Skeletal muscle cell (primary cell): ENCODE measurements around the gene HERPUD2.
A peak's percentile ranks its signal among the peaks of the same experiment; 100 is the strongest.
"Not testable (repeated sequence)": the region's sequence is repeated elsewhere in the genome, so short reads cannot be mapped to it uniquely, and the experiment has no call there.

ENCODE experiments used
- DNase-seq: peaks from one replicate; pipeline ENCODE4 v3.0.0-alpha.2; 2010; ENCODE audit warnings: low read depth
- H3K4me3 ChIP-seq: 2 replicates; pipeline ENCODE4 v1.5.1; 2011; ENCODE audit warnings: low read depth, mild to moderate bottlenecking, control low read depth, low read length, moderate library complexity

The HERPUD2 gene

GRCh38 chr7:35630024-35630972, 64.6 kb downstream of the HERPUD2 start:
- no peak overlapping the region for H3K4me3 ChIP-seq
- DNase-seq: peak; percentile 18

- DNase-seq: no peak
- H3K4me3 ChIP-seq: no peak overlapping the region
These were observed 70.4 kb downstream of the HERPUD2 start for GRCh38 chr7:35624299-35625186.

GRCh38 chr7:35623381-35623780, 71.6 kb downstream of the HERPUD2 start:
- no peak for DNase-seq
- no peak overlapping the region for H3K4me3 ChIP-seq

- DNase-seq: no peak
- H3K4me3 ChIP-seq: no peak overlapping the region
These were observed 75.1 kb downstream of the HERPUD2 start for GRCh38 chr7:35619863-35620262.

- DNase-seq: peak; percentile 19
These were observed 77.9 kb downstream of the HERPUD2 start for GRCh38 chr7:35617041-35617440.

GRCh38 chr7:35613150-35613549, 81.8 kb downstream of the HERPUD2 start:
- no peak for DNase-seq
- no peak overlapping the region for H3K4me3 ChIP-seq

More at GRCh38 chr7:35617041-35617440, 77.9 kb downstream of the HERPUD2 start:
- H3K4me3 ChIP-seq: no peak overlapping the region

- peak; percentile 85 for DNase-seq
- H3K4me3 ChIP-seq: no peak overlapping the region
These were observed 89.2 kb downstream of the HERPUD2 start for GRCh38 chr7:35605760-35606159.

- H3K4me3 ChIP-seq: no peak overlapping the region
- DNase-seq: no peak
These were observed 90.3 kb downstream of the HERPUD2 start for GRCh38 chr7:35604595-35604994.

- H3K4me3 ChIP-seq: no peak overlapping the region
- DNase-seq: no peak
These were observed 95.3 kb downstream of the HERPUD2 start for GRCh38 chr7:35599645-35600044.

GRCh38 chr7:35599061-35599460, 95.9 kb downstream of the HERPUD2 start:
- H3K4me3 ChIP-seq: no peak overlapping the region
- DNase-seq: no peak

GRCh38 chr7:35596061-35596460, 98.9 kb downstream of the HERPUD2 start:
- DNase-seq: peak; percentile 11
- no peak overlapping the region for H3K4me3 ChIP-seq

GRCh38 chr7:35593899-35594298, 101.0 kb downstream of the HERPUD2 start:
- no peak overlapping the region for H3K4me3 ChIP-seq
- DNase-seq: no peak

GRCh38 chr7:35588647-35589046, 106.3 kb downstream of the HERPUD2 start:
- DNase-seq: no peak
- H3K4me3 ChIP-seq: no peak overlapping the region

GRCh38 chr7:35584990-35585389, 109.9 kb downstream of the HERPUD2 start:
- H3K4me3 ChIP-seq: no peak overlapping the region
- DNase-seq: no peak

GRCh38 chr7:35584533-35584932, 110.4 kb downstream of the HERPUD2 start:
- H3K4me3 ChIP-seq, DNase-seq: not testable (repeated sequence)
